Smooth muscle cell (in vitro differentiated cells): Measurements from ENCODE around the gene CCR9. TPM values are rescaled to one million over a fixed set of nuclear protein-coding genes. Genes with fewer than 3 reads are reported as not detected.

Experiments
- DNase-seq: peaks from one replicate; lab custom pipeline; 2025; ENCODE audit not compliant: unreplicated experiment; lab: John Stamatoyannopoulos, UW
- H2AFZ ChIP-seq: fragments of 200-600 bp; sonication (generic); 2 replicates; pipeline ENCODE4 v1.6.0; 2016; ENCODE audit warnings: antibody characterized with exemption, low read depth, mild to moderate bottlenecking
- H3F3A ChIP-seq: fragments of 200-600 bp; sonication (generic); 2 replicates; pipeline ENCODE4 v1.6.0; 2017; ENCODE audit warnings: antibody characterized with exemption, low read depth
- H3K27ac ChIP-seq: fragments of 200-600 bp; sonication (generic); 2 replicates; pipeline ENCODE4 v1.5.1; 2016; ENCODE audit warnings: low read depth, mild to moderate bottlenecking
- H3K27me3 ChIP-seq: fragments of 200-600 bp; sonication (generic); 2 replicates; pipeline ENCODE4 v1.6.1; 2016; ENCODE audit warnings: low read depth, mild to moderate bottlenecking
- H3K36me3 ChIP-seq: fragments of 200-600 bp; sonication (generic); 2 replicates; pipeline ENCODE4 v1.5.1; 2016; ENCODE audit warnings: low read depth
- H3K4me1 ChIP-seq: fragments of 200-600 bp; sonication (generic); 2 replicates; pipeline ENCODE4 v1.5.1; 2016; ENCODE audit warnings: low read depth
- H3K4me2 ChIP-seq: fragments of 200-600 bp; sonication (generic); 2 replicates; pipeline ENCODE4 v1.6.0; 2016; ENCODE audit warnings: mild to moderate bottlenecking
- H3K4me3 ChIP-seq: fragments of 200-600 bp; sonication (generic); 2 replicates; pipeline ENCODE4 v1.5.1; 2016; ENCODE audit warnings: mild to moderate bottlenecking
- H3K79me2 ChIP-seq: fragments of 200-600 bp; sonication (generic); 2 replicates; pipeline ENCODE4 v1.6.0; 2016; ENCODE audit warnings: low read depth, mild to moderate bottlenecking
- H3K9ac ChIP-seq: fragments of 200-600 bp; sonication (generic); 2 replicates; pipeline ENCODE4 v1.6.0; 2016; ENCODE audit warnings: low read depth
- H3K9me3 ChIP-seq: fragments of 200-600 bp; sonication (generic); replicated peaks from 2 replicates; pipeline ENCODE4 v1.5.1; 2016; ENCODE audit warnings: low read depth
- H4K20me1 ChIP-seq: fragments of 200-600 bp; sonication (generic); 2 replicates; pipeline ENCODE4 v1.6.0; 2016; ENCODE audit warnings: low read depth
- WGBS: methylation state at CpG from one replicate; pipeline ENCODE4 v1.1.7; 2016; ENCODE audit warnings: low lambda C conversion rate; 5-methylcytosine and 5-hydroxymethylcytosine counted together
- polyA plus RNA-seq: library from polyadenylated mRNA; unstranded; fragments of >200 nt; fragmentation: Nextera tagmentation; extraction: Ambion mirVana; gene quantifications from 2 replicates; pipeline ENCODE4 v1.2.1, GENCODE V29; 2016
- total RNA-seq: library from RNA; depleted of rRNA; stranded (reverse); fragments of >200 nt; gene quantifications from 2 replicates; pipeline ENCODE4 v1.2.3, GENCODE V29; 2014
- TF ChIP-seq, protein P1 (sequence below): fragments of 200-600 bp; sonication (generic); IDR thresholded peaks from 2 replicates; pipeline ENCODE4 v1.5.1; 2017; ENCODE audit warnings: borderline replicate concordance, mild to moderate bottlenecking, antibody characterized with exemption; ENCODE audit not compliant: insufficient read depth, poor library complexity, severe bottlenecking

Gene CCR9
- total RNA-seq (not detected in 2 replicates), polyA plus RNA-seq (not detected in 2 replicates)

GRCh38 chr3:45885979-45886705 lies at the start of gene CCR9:
CCR9 (plus strand) TSS chr3:45886543; CDS start chr3:45894934, 8,391 bp downstream.
- Histone ChIP-seq H2AFZ (no peak within 1 kb of the TSS), H3F3A (no peaks in the 10 kb centered on the region), H3K4me1 (no peaks in the 10 kb centered on the region), H3K79me2 (no peaks in the 10 kb centered on the region), H3K27me3 (peaks cover 36% of the 10 kb centered on the region), H3K9ac (no peak within 1 kb of the TSS), H3K36me3 (no peaks in the 10 kb centered on the region), H4K20me1 (no peaks in the 10 kb centered on the region), H3K27ac (no peak within 1 kb of the TSS), H3K4me2 (no peak within 1 kb of the TSS), H3K4me3 (no peak within 1 kb of the TSS), H3K9me3 (no peaks in the 10 kb centered on the region)
- DNase-seq = no peak
- TF ChIP-seq, protein P1, sequence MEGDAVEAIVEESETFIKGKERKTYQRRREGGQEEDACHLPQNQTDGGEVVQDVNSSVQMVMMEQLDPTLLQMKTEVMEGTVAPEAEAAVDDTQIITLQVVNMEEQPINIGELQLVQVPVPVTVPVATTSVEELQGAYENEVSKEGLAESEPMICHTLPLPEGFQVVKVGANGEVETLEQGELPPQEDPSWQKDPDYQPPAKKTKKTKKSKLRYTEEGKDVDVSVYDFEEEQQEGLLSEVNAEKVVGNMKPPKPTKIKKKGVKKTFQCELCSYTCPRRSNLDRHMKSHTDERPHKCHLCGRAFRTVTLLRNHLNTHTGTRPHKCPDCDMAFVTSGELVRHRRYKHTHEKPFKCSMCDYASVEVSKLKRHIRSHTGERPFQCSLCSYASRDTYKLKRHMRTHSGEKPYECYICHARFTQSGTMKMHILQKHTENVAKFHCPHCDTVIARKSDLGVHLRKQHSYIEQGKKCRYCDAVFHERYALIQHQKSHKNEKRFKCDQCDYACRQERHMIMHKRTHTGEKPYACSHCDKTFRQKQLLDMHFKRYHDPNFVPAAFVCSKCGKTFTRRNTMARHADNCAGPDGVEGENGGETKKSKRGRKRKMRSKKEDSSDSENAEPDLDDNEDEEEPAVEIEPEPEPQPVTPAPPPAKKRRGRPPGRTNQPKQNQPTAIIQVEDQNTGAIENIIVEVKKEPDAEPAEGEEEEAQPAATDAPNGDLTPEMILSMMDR = no peak
- WGBS = 92% methylated on average over 9 of the region's 9 CpGs

- 100% methylated on average over 1 of the region's 1 CpG for WGBS
- Histone ChIP-seq H3K4me1 (peaks cover 6% of the 10 kb centered on the region), H3K4me3 (no peak overlapping the region), H2AFZ (no peak overlapping the region), H3K9me3 (no peaks in the 10 kb centered on the region), H3K79me2 (no peaks in the 10 kb centered on the region), H3K27me3 (no peaks in the 10 kb centered on the region), H3K27ac (no peak overlapping the region), H3K36me3 (no peaks in the 10 kb centered on the region), H4K20me1 (no peaks in the 10 kb centered on the region), H3K4me2 (no peak overlapping the region), H3F3A (no peaks in the 10 kb centered on the region), H3K9ac (no peak overlapping the region)
- no peak for DNase-seq
- TF ChIP-seq, protein P1 = no peak
These were observed 47.9 kb upstream of the CCR9 start for GRCh38 chr3:45838466-45838865.

- H3F3A ChIP-seq = no peaks in the 10 kb centered on the region
These were observed 45.0 kb upstream of the CCR9 start for GRCh38 chr3:45841420-45841756.

More at GRCh38 chr3:45841420-45841756, 45.0 kb upstream of the CCR9 start:
- no peaks in the 10 kb centered on the region for H3K79me2 ChIP-seq
- DNase-seq = no peak
- H3K4me1 ChIP-seq = peaks cover 6% of the 10 kb centered on the region
- WGBS = 8% methylated on average over 15 of the region's 15 CpGs
- peak overlapping the region; percentile 96 for H2AFZ ChIP-seq
- peaks cover 24% of the 10 kb centered on the region for H3K27me3 ChIP-seq
- H4K20me1 ChIP-seq = no peaks in the 10 kb centered on the region
- H3K4me2 ChIP-seq = peak overlapping the region; percentile 86
- TF ChIP-seq, protein P1 = no peak
- H3K9ac ChIP-seq = peak overlapping the region; percentile 97
- H3K4me3 ChIP-seq = peak overlapping the region; percentile 85
- peak overlapping the region; percentile 89 for H3K27ac ChIP-seq
- no peaks in the 10 kb centered on the region for H3K9me3 ChIP-seq
- no peaks in the 10 kb centered on the region for H3K36me3 ChIP-seq
